COLO829 (cell line): Measurements from ENCODE around the gene IFIT5.
"Not testable (repeated sequence)": the region's sequence is repeated elsewhere in the genome, so short reads cannot be mapped to it uniquely, and the experiment has no call there.

Experiments used
- DNase-seq: peaks from one replicate; pipeline ENCODE4 v3.0.0; 2012; ENCODE audit warnings: low spot score

Gene IFIT5, protein sequence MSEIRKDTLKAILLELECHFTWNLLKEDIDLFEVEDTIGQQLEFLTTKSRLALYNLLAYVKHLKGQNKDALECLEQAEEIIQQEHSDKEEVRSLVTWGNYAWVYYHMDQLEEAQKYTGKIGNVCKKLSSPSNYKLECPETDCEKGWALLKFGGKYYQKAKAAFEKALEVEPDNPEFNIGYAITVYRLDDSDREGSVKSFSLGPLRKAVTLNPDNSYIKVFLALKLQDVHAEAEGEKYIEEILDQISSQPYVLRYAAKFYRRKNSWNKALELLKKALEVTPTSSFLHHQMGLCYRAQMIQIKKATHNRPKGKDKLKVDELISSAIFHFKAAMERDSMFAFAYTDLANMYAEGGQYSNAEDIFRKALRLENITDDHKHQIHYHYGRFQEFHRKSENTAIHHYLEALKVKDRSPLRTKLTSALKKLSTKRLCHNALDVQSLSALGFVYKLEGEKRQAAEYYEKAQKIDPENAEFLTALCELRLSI

GRCh38 chr10:89414146-89414878, at the start of gene IFIT5:
Gene IFIT5, plus strand, starts transcription at chr10:89414568. Its CDS starts 231 bp downstream, at chr10:89414799.
- no peak for DNase-seq

DNA sequence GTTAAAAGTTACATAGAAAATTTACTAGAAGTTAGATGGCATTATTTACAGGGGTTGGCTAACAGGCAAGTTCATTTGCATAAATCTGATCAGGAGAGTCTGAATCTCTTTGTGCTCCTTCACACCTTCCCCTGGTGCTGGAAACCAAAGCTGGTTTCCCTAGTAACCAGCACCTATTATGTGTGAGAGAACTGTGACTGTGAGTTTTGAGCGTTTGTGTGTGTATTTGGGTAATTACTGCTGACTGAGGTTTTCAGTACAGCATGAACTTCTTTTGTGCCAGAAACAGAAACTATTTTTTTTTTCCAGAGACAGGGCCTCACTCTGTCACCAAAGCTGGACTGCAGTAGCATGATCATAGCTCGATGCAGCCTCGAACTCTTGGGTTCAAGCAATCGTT, 46.8 kb upstream of the IFIT5 start:
- DNase-seq, result no peak

GRCh38 chr10:89368129-89368528, 46.2 kb upstream of the IFIT5 start:
- no peak for DNase-seq

DNA sequence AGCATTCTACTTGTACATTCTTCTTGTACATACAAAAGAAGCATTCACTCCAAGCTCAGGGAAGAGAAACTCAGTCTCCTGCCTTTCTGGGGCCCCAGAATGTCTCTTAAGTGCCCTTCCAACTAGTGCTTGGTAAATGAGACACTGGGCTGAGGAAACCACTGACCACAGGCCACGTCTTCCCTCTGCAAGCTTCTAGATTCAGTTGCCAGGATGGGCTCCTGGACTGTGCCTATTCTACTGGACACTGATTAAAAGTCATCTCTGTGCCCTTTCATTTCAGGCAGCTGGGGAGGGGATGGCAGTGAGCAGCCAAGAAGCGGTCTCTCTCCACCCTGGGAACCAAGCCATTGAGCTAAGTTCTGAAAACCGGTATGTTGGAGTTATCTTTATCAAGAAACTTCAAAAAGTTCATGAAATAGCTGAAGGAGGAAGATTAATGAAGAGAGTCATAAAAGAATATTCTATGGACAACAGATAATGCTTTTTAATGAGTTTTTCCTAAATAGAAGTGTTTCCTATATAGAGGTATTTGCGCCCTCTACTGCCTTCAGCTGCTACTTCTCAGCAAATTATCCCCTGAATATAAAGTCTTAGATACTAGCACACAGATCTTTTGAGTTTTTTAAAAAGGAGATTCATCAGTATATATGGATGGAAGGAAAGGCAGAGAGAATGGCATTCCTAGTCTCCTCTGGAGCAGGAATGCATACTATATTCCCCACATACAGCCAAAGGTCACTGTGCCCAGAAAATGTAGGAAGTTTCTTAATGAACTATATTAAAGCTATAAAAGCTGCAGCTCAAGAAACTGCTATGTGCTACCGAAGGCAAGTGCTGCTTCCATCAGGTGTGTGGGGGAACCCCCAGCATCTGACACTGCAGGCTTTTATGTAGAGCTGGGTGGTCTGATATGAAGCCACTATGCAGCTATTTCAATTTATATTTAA, 44.9 kb upstream of the IFIT5 start:
- no peak for DNase-seq

DNA sequence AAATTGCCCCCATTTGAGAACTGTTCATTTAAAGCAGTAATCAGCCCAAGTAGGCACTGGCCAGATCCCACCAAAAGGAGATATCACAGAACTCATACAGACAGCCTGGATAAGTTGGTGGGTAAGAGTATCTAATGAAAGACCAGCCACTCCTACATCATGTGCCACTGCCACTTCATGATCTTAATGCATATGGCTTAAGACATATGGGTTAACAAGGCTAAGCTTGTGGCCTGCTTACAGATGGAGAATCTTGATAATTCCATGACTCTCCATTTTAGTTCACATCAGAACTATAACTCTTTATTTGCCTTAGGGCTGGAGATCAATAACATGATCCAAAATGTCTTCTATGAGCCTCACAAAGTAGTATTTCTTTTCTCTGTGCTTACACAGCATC, 43.3 kb upstream of the IFIT5 start:
- DNase-seq, result no peak

- DNase-seq, result no peak
Observed at GRCh38 chr10:89371987-89372386, 42.4 kb upstream of the IFIT5 start.

DNA sequence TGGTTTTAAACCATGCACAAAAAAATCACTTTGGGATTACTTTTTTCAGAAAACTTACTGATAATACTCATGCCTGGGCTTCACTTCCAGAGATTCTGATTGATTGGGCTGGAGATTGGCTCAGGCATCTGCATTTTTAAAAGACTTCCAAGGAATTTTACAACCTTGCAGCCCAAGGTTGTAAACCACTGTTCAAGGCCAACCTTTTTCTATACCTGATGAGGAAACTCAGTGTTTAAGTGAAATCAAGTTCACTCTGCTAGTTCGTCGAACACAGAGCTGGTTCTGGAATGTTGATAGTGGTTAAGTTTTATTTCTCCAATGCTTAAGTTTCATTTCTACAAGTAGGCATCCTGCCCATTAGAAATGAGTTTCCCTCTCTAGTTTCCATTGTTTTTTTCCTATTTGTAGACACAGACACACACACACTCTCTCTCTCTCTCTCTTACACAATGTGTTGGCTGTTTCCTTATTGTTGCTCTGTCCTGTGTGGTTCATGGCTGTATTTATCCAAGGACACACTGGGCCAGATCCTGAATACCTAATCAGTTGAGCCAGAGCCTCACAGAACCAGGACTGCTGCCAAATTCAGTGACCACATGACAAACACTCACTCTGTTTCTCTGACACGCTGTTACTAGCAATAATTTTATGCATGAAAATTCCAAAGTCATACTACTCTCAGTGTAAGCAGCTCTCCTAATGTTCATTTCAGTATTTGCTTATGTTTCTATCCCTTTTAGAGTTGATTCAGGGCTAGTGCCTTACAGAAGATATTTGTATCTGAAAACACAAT, 40.3 kb upstream of the IFIT5 start:
- DNase-seq, result no peak

DNA sequence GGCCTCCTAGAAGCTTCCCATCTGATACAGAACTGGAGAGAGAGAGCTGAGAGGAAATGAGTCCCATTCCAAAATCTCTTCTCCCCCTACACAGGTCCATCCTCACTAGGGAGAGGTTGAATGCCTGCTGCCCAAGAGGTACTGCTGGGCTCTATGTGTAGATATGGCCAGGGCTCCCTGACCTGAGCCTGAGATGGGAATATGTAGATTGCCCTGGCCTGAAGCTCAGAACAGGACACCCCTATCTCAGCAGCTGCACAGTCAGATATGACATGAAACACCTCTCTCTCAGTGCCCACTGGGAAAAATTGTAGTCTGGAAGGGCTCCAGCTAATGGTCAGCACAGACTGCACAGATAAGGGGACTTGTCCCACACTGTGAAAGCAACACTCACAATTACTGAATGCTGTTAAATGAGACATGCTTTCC, 39.6 kb upstream of the IFIT5 start:
- DNase-seq, result no peak

DNA sequence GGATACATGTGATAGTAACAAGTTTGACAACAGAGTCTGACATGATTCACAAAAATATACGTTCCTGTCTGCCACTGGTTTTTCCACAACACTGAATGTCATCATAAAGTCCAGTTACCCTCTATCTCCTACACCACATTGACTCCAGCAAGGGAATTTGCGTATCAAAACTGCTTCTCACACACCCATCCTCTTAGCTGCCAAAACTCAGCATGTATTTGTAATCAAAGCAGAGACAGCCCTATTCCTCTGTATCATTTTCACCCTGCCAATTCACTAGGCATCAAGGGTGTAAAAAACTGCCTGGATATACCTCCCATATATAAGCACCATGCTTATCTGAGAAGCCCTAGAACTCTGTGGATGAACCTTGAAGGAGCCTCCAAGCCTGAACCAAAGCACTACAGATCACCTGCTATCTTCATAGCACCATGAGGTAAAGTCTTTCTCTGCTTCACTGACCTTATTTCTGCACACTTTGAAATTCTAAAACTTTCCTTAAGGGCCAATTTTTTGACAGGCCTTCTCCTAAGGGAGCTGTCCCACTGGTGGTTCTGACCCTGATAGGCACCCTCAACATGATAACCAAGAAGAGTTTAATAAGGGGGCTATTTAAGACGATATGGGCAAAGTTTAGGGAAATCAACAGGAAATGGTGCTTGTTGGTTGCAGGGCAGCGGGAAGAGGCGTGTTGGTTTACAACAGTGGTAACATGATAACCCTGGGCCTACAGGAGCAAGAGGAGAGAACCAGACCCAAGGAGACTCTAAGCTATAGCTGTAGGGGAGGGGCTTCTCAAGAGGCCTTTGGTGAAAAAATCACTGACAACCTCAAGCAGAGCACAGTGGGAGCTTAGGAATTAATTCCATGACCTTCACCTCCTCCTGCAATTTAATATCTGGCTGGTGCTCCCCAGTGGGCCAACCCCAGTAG, 36.4 kb upstream of the IFIT5 start, which contains the start of gene IFIT1B:
Gene IFIT1B, plus strand, starts transcription at position 352 of the 933 bp plus-strand sequence. Its CDS starts 80 bp downstream, at position 432.
- no peak for DNase-seq

DNA sequence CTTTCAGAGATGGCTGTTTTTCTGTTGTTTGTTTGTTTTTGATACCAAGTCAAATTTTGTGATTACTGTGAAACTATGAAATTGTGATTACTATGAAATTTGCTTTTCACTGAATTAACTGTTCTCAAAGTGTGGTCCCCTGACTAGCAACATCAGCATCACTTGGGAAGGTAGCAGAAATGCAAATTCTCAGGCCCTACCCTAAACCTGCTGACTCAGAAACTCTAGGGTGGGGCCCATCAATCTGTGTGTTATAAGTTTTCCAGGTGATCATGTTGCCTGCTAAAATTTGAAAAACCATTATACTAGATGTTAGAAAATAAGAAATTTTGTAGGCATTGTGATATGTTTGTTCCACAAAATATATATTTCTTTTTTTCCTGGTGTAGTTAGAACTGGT, 35.3 kb upstream of the IFIT5 start:
- DNase-seq, result no peak

DNA sequence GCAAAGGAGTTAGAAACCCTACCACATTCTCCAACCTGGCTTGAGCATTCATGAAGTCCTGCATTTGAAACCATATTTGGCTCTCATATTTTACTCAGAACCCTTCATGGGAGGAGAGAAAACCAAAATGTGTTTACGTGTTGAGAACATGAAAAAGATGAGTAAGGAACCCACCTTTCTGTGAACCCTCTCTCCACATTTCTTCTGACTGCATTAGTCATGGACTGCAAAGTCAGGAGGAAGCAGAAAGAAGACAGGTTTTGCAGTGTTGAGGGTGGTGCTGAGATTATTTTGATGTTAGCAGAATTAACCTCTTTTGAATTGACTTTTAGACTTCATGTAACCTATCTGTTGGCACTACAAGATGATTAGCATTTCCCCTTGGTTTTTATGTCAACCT, 31.6 kb upstream of the IFIT5 start:
- no peak for DNase-seq

GRCh38 chr10:89384474-89385340, 29.7 kb upstream of the IFIT5 start:
- DNase-seq, result no peak

DNA sequence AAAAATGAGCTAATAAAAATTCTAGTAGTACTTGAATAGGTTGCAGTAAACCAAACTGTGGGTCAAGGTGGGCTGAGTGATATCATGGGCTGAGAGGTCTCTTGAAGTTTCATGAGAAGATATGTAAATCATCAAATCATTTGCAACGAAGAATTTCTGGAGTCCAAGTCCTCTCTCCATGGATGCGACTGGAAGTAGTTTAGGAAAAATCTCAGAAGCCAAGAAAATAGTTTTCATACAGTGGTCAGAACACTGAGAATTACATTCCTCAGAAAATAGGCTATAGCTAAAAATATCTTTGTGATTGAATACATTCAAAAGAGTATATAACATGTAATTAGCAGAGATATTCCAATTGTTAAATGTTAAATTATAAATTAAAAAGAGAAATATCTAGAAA, 25.6 kb upstream of the IFIT5 start:
- DNase-seq, result no peak

DNA sequence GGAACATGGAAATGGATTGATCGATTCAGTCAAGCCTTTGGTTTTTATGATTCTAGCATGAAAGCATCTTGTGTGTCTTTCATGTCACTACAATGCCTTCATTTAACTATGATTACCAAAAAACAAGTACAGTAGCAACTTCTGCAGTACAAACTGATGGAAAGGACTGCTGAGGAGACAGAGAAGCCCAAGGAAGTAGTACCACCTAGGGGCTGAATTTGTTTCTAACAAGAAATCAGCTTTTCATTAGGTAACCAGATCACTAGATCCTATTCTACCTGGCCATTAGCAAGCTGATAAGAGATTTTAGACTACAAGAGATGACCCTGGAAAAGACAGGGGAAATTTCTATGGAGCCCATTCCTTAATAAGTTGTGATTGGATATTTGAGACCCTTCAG, 25.1 kb upstream of the IFIT5 start:
- DNase-seq, result no peak

- DNase-seq, result no peak
Observed at GRCh38 chr10:89390476-89391225, 23.7 kb upstream of the IFIT5 start.

DNA sequence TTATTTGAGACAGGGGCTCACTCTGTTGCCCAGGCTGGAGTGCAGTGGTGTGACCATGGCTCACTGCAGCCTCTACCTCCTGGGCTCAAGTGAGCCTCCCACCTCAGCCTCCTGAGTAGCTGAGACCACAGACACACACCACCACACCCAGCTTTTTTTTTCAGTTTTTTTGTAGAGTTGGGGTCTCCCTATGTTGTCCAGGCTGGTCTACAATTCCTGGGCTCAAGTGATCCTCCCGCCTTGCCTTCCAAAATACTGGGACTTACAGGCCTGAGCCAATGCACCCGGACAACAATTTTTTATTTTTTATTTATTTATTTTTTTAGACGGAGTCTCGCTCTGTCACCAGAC, 23.2 kb upstream of the IFIT5 start:
- DNase-seq, result not testable (repeated sequence)

DNA sequence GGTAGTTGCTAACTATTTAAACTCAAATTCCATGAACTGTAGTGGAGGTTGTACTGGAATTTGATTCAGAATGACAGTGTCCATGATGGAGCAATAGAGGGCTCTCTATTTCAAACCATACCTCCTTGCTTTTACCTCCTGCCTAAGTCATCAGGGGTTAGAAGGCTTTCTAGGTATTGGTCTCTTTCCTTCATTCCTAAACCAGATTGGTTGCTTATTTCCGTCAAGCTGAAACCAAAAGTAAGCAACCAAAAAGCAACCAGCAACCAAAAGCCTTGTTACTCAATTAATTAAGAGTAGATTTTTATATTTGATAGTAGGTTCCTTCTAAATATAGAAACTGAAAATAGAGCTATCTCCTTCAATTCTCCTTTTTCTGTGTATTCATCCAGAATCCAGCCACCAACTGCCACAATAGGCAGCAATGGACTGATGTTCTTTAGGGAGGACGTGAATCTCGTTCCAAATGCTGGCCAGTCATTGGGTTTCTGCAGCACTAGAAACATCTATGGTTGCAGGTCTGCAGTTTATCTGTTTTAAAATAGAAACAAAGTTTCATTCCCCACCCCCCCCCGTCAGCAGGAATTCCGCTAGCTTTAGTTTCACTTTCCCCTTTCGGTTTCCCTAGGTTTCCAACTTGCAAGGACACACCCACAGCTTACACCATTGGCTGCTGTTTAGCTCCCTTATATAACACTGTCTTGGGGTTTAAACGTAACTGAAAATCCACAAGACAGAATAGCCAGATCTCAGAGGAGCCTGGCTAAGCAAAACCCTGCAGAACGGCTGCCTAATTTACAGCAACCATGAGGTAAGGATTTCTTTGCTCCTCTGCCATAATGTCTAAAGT, 22.2 kb upstream of the IFIT5 start, which contains the start of gene IFIT1:
Gene IFIT1, plus strand, starts transcription at position 717 of the 850 bp plus-strand sequence. Its CDS starts 90 bp downstream, at position 807.
- peak; percentile 71 for DNase-seq
